ENCODE measurements around the gene GOLGA6C.
A peak's percentile ranks its signal among the peaks of the same experiment; 100 is the strongest.
"Not testable (repeated sequence)": the region's sequence is repeated elsewhere in the genome, so short reads cannot be mapped to it uniquely, and the experiment has no call there.

The GOLGA6C gene

GRCh38 chr15:75252285-75252684 is 5.8 kb upstream of the GOLGA6C start:
- DNase-seq (ENCODE audit: low read depth, low spot score), result not testable (repeated sequence)

GRCh38 chr15:75258620-75259343 is 648 bp downstream of the GOLGA6C start:
- not testable (repeated sequence) for DNase-seq (ENCODE audit: low read depth, low spot score)

- not testable (repeated sequence) for DNase-seq (ENCODE audit: low read depth, low spot score)
These were observed 1.7 kb downstream of the GOLGA6C start for GRCh38 chr15:75259873-75260272.

GRCh38 chr15:75273751-75274359 is 15.7 kb downstream of the GOLGA6C start:
- not testable (repeated sequence) for DNase-seq (ENCODE audit: low read depth, low spot score)

- DNase-seq (ENCODE audit: low read depth, low spot score), result peak; percentile 13
These were observed 16.5 kb downstream of the GOLGA6C start for GRCh38 chr15:75274509-75275107.

GRCh38 chr15:75275617-75276016 is 17.5 kb downstream of the GOLGA6C start:
- not testable (repeated sequence) for DNase-seq (ENCODE audit: low read depth, low spot score)

- peak; percentile 39 for DNase-seq (ENCODE audit: low read depth, low spot score)
These were observed 20.4 kb downstream of the GOLGA6C start for GRCh38 chr15:75278497-75278896.

- DNase-seq (ENCODE audit: low read depth, low spot score), result not testable (repeated sequence)
These were observed 24.4 kb downstream of the GOLGA6C start, which contains the start of gene GOLGA6D for GRCh38 chr15:75282572-75282971. Gene GOLGA6D, plus strand, starts transcription at chr15:75282835. Its CDS starts 41 bp downstream, at chr15:75282876.

GRCh38 chr15:75284152-75284551 is 26.0 kb downstream of the GOLGA6C start:
- DNase-seq (ENCODE audit: low read depth, low spot score), result not testable (repeated sequence)

- DNase-seq (ENCODE audit: low read depth, low spot score), result not testable (repeated sequence)
These were observed 35.5 kb downstream of the GOLGA6C start for GRCh38 chr15:75293660-75294059.

GRCh38 chr15:75298541-75299310 is 40.6 kb downstream of the GOLGA6C start:
- not testable (repeated sequence) for DNase-seq (ENCODE audit: low read depth, low spot score)

- not testable (repeated sequence) for DNase-seq (ENCODE audit: low read depth, low spot score)
These were observed 41.2 kb downstream of the GOLGA6C start for GRCh38 chr15:75299311-75299688.

GRCh38 chr15:75300026-75300425 is 41.9 kb downstream of the GOLGA6C start:
- peak; percentile 31 for DNase-seq (ENCODE audit: low read depth, low spot score)

GRCh38 chr15:75302318-75302717 is 44.2 kb downstream of the GOLGA6C start:
- DNase-seq (ENCODE audit: low read depth, low spot score), result no peak

GRCh38 chr15:75302753-75303152 is 44.6 kb downstream of the GOLGA6C start:
- not testable (repeated sequence) for DNase-seq (ENCODE audit: low read depth, low spot score)

GRCh38 chr15:75306188-75306587 is 48.1 kb downstream of the GOLGA6C start:
- DNase-seq (ENCODE audit: low read depth, low spot score), result no peak

GRCh38 chr15:75307778-75308390 is 49.8 kb downstream of the GOLGA6C start:
- peak; percentile 71 for DNase-seq (ENCODE audit: low read depth, low spot score)

- no peak for DNase-seq (ENCODE audit: low read depth, low spot score)
These were observed 51.6 kb downstream of the GOLGA6C start for GRCh38 chr15:75309711-75310110.

GRCh38 chr15:75312548-75312947 is 54.4 kb downstream of the GOLGA6C start:
- not testable (repeated sequence) for DNase-seq (ENCODE audit: low read depth, low spot score)

- no peak for DNase-seq (ENCODE audit: low read depth, low spot score)
These were observed 55.1 kb downstream of the GOLGA6C start for GRCh38 chr15:75313116-75313845.
